NCI-H1105 treated with DMSO at 0.1 percent for 48 hours (cell line): ENCODE measurements around the gene GAREM1.
"Not testable (repeated sequence)": the region's sequence is repeated elsewhere in the genome, so short reads cannot be mapped to it uniquely, and the experiment has no call there.

Source experiments
- DNase-seq: peaks from one replicate; lab custom pipeline; 2025; lab: John Stamatoyannopoulos, UW

The GAREM1 gene

GRCh38 chr18:32291623-32292022, 179.1 kb downstream of the GAREM1 start:
- not testable (repeated sequence) for DNase-seq

DNA sequence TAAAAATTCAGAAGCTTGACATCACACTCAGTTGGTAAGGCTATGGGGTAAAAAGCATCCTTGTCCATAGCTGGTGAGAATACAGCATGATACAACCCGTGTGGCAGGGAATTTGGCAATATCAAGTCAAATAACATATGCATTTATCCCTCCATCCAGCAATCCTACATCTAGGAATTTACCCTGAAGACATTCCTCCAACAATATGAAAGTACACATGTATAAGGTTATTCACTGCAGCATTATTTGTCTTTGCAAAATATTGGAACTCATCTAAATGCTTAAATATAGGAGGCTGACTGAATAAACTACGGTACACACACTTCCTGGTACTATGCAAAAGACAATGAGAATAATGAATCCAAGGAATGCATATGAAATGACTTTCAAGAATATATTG, 179.9 kb downstream of the GAREM1 start:
- DNase-seq = no peak

- peak; percentile 57 for DNase-seq
These were observed 181.1 kb downstream of the GAREM1 start for GRCh38 chr18:32289483-32290075.

GRCh38 chr18:32287873-32288272, 182.8 kb downstream of the GAREM1 start:
- no peak for DNase-seq

- DNase-seq = no peak
These were observed 183.4 kb downstream of the GAREM1 start for GRCh38 chr18:32287249-32287648.

DNA sequence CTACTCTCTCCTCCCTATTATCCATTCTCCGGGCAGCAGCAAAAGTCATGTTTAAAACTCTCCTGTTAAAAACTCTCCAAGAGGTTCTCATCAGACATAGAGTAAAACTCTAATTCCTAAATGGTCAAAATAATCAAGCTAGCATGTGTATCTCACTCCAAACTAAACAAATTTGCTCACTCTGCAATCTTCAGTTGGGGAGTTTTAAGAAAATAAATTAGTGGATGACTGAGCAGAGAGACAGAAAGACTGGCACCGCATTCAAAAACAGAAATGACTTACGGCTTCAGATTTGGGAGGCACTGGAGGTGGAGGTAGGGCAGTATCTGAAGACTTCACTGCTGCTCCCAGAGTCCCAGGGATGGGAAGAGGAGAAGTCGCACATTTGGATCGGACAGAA, 183.9 kb downstream of the GAREM1 start:
- DNase-seq = no peak

GRCh38 chr18:32284284-32284683, 186.4 kb downstream of the GAREM1 start:
- DNase-seq = no peak

- no peak for DNase-seq
These were observed 189.8 kb downstream of the GAREM1 start for GRCh38 chr18:32280911-32281310.

GRCh38 chr18:32280188-32280783, 190.4 kb downstream of the GAREM1 start:
- no peak for DNase-seq

- no peak for DNase-seq
These were observed 192.4 kb downstream of the GAREM1 start for GRCh38 chr18:32278177-32278799.

- no peak for DNase-seq
These were observed 193.1 kb downstream of the GAREM1 start for GRCh38 chr18:32277549-32277948.

DNA sequence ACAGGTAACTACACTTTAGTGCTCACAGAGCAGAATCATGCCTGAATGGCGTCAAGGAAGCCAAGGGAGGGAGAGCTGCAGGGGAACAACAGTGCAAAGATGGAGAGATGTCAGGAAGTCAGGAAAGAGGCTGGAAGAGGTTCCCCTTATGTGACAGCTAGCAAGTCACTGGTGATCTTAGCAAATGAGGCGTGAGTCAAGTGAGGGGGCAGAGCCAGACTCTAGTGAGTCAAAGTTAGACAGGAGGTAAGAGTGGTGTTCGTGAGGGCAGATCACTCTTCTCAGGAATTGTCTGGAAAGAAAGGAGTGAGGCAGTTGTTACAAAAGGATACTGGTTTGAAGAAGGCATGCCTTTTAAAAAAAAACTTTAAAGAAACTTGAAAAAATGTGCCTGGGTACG, 193.8 kb downstream of the GAREM1 start:
- no peak for DNase-seq

- no peak for DNase-seq
These were observed 194.4 kb downstream of the GAREM1 start for GRCh38 chr18:32276256-32276655.

DNA sequence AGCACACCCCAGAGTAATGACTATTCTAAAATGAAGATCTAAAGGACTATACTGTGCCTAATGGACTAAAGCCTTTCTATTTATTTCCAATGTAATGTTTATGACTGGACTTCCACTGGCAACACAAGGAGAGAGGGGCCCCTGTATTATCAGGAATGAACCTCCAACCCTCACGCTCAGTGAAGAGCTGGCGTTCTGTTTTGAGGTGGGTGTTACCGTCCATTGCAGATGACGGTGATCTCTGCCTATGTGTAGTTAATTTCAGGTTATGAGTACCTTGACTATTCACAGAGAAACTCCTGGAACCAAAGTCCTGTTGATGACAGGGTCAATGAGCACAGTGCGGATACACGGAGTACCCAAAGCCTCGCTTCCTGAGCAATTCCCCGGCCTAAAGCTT, 195.5 kb downstream of the GAREM1 start:
- no peak for DNase-seq

GRCh38 chr18:32274307-32274706, 196.4 kb downstream of the GAREM1 start:
- no peak for DNase-seq

DNA sequence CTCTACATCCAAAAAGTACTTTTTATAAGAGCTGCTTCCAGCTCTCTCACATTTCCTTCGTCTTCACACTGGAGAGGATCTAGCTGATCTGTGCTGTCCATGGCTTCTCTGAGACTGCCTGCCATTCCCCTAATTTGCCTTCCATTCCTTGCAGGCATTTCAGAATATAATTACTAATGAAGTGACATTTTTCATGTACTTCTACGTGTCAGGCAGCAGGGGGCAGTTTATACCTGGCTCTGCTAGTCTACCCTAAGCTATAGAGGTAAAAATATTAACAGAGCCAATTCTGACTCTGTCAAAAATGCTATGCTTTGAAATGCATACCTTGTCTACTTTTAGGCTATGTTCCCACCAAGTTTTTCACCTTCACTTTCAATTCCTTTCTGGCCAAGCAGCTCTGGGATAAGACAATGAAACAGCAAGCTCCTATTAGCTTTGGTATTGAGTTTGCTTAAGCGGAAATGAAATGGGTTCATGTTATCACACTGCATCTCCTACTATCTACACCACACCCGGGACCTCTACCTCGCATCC, 198.9 kb downstream of the GAREM1 start:
- peak; percentile 66 for DNase-seq

- no peak for DNase-seq
These were observed 200.3 kb downstream of the GAREM1 start for GRCh38 chr18:32270341-32270740.

DNA sequence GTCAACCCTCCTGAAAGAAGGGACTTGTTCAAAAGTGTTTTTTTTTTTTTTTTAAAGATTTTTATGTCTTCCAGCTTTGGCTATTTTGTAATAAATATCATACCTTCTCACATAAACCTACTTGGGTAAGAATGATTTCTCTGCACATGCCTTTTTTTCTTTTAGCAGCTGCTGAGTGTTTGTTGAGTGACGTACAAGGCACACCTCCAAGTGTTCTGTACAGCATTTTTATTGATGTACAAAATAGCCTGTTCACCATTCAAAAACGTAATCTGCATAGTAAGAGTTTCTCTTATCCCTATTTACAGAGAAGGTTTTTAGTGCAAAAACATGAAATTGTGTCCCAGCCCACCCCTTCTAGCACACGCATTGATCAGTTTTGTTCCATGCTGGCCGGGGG, 203.2 kb downstream of the GAREM1 start:
- no peak for DNase-seq

GRCh38 chr18:32264401-32264800, 206.3 kb downstream of the GAREM1 start:
- no peak for DNase-seq

- DNase-seq = no peak
These were observed 208.6 kb downstream of the GAREM1 start for GRCh38 chr18:32262092-32262491.

DNA sequence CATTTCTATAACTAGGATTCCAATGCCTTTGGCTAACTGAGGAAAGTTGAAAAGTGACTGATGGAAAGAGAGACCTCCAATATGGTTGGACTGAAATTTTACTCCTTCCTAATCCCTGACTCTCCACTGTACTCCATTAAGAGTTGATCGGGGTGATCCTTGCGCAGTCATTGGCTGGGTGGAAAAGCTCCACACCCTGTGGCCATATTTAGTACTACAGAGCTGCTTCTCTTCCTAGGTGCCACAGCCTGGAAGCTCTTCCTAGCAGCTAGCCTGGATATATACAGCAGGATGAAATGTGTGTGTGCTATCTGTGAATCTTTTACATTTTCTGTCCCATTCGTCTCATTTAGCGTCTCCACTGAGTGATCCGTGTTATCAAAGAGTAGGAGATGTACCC, 209.7 kb downstream of the GAREM1 start:
- DNase-seq = no peak

DNA sequence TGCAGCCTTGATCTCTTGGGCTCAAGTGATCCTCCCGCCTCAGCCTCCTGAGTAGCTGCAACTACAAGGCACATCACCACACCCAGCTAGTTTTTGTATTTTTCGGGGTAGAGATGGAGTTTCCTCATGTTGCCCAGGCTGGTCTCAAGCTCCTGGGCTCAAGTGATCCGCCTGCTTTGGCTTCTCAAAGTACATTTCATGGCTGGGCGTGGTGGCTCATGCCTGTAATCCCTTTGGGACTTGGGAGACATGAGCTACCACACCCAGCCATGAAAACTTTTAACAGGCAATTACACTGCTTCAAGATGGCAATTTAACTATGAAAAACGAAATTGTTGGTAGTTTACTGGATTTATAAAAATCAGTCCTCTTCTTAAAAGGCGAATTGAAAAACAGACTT, 211.1 kb downstream of the GAREM1 start:
- no peak for DNase-seq

DNA sequence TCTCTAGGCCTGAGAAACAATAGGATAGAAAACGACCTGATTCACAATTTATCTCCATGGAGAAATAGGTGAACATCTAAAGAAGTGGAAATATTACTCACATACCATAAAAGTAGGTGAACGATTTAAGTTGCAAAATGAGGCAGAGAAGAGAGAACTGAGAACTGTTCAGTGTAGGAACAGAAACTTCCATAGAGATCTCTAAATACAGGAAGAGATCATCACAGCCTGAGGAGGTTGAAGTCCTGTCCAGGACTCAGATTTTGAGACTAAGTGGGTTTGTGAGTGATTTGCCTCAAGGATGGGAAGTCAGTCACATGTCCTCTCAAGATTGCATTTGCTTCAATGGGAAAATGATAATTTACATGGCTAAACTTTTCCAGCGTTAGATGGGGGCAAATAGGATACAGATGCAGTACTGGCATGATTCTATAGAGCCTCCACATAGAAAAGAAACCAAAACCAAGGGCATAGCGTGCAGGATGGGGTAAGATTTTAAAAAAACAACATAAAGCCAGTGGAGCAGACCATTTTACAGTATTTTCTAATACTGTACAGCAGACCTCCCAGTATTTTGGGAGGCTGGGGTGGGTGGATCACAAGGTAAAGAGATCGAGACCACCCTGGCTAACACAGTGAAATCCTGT, 212.0 kb downstream of the GAREM1 start:
- no peak for DNase-seq
